ENCODE measurements around the gene ARHGEF28.

DNA sequence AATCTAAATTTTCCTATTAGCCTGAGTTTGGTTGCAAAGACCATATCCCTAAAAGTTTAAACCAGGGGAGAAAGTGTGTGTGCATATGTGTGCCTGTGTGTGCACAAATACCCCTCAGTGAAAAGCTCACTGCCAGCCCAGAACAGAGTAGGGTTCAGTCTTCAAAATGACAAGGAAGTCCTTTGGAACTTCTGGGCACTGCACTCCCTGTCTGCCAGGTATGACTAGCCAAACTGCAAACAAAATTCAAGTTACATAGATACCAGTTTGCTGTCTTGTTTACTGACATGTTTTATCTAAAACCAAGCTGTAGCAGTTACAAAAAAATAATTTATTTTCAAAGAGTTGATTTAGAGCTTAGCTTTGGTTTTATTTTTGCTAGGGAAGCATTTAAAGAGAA, 100.1 kb downstream of the ARHGEF28 start:
- no peak for TF ChIP-seq EZH2 (IDR thresholded peaks at IDR 0.05; ENCODE audit: low read length, missing control alignments)
- TF ChIP-seq, protein P1, sequence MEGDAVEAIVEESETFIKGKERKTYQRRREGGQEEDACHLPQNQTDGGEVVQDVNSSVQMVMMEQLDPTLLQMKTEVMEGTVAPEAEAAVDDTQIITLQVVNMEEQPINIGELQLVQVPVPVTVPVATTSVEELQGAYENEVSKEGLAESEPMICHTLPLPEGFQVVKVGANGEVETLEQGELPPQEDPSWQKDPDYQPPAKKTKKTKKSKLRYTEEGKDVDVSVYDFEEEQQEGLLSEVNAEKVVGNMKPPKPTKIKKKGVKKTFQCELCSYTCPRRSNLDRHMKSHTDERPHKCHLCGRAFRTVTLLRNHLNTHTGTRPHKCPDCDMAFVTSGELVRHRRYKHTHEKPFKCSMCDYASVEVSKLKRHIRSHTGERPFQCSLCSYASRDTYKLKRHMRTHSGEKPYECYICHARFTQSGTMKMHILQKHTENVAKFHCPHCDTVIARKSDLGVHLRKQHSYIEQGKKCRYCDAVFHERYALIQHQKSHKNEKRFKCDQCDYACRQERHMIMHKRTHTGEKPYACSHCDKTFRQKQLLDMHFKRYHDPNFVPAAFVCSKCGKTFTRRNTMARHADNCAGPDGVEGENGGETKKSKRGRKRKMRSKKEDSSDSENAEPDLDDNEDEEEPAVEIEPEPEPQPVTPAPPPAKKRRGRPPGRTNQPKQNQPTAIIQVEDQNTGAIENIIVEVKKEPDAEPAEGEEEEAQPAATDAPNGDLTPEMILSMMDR (conservative IDR thresholded peaks at IDR 0.05 in 1 of 2, IDR thresholded peaks at IDR 0.05 in 1 of 2; ENCODE audit: low read depth in 1 of 2, low read length in 2 of 2): no peak

Measured in fibroblast of lung (primary cell).